ENCODE data around the gene CCND1. TPM values are rescaled to one million over a fixed set of nuclear protein-coding genes. Genes with fewer than 3 reads are reported as not detected.

Gene CCND1
- total RNA-seq, 3 donors from 2014 or later (not counting 1 experiment from before 2014, with no cell fraction given), result 1.4 to 2.3 (median 2.3) TPM

GRCh38 chr11:69666752-69667536 lies 26.0 kb downstream of the CCND1 start:
- no peaks in the 10 kb centered on the region for H3K9me3 Mint-ChIP-seq
- no peak for TF ChIP-seq CTCF (IDR thresholded peaks at IDR 0.05)
- intact Hi-C loops (cut with micrococcal nuclease), result no loop called here
- Histone ChIP-seq H3K9me3 (ENCODE audit: control insufficient read depth, insufficient read depth, low read length) (no peaks in the 10 kb centered on the region), H3K4me1 (ENCODE audit: control insufficient read depth, insufficient read depth, low read length) (no peaks in the 10 kb centered on the region), H3K4me3 (ENCODE audit: low read length) (no peak overlapping the region), H3K36me3 (ENCODE audit: control insufficient read depth, insufficient read depth, low read length) (peaks cover 23% of the 10 kb centered on the region), H3K27ac (ENCODE audit: low read length) (no peak overlapping the region), H3K27me3 (ENCODE audit: control insufficient read depth, insufficient read depth, low read length) (no peaks in the 10 kb centered on the region)
- H3K36me3 Mint-ChIP-seq, result no peaks in the 10 kb centered on the region
- ATAC-seq, result no peak
- no peak overlapping the region for H3K4me3 Mint-ChIP-seq
- H3K27ac Mint-ChIP-seq, result no peak overlapping the region
- no peaks in the 10 kb centered on the region for H3K27me3 Mint-ChIP-seq (ENCODE audit: low read depth in 2 of 2)
- peaks cover 6 to 12% of the 10 kb centered on the region in 2 donors for H3K4me1 Mint-ChIP-seq
- WGBS (ENCODE audit: insufficient coverage), result 96% methylated on average over 31 of the region's 33 CpGs
- DNase-seq, result no peak

DNA sequence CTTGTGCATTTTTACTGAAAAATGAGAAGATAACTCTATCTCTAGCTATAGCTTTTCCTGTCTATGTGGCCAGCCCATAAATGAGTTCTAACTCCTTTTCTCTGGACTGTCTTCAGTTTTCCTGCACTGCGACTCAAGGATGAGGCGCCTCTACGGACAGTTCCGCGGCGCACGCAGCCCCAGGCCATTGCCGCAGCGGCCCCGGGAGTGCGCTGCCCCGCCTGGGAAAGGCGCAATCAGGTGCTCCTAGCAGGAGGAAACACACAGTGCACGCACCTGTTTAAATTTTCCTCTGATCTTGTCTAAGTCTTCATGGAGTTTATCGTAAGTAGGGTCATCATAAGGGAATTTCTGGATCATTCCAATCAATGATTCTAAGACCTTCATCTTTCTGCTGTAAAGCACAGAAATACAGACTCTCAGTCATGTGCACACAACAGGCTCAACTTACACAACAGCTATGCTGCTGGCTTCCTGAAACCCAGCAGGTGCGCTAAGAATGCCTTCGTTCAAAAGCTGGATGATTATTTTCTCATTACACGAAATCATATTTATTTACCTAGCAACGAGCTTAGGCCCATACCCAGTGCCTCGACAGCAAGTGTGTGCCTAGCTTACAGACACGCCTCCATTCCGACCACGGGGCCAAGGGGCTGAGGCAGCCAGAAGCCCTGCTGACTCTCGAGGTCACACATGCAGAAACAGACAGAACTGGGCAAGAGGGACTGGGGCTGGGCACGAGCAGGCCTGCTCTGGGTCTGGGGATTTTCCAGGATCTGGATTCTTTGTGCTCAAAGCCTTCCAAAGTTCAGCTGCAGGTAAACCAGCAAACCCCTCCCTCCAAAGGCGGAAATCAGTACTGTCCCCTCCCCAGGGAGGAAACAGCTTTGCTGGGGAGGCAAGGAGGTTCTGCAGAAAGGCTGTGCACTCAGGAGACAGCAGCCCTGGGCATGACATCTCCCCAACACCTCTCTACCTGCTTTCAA lies 27.0 kb downstream of the CCND1 start:
- no peaks in the 10 kb centered on the region for H3K27me3 Mint-ChIP-seq (ENCODE audit: low read depth in 2 of 2)
- H3K27me3 ChIP-seq (ENCODE audit: control insufficient read depth, insufficient read depth, low read length), result no peaks in the 10 kb centered on the region
- H3K27ac Mint-ChIP-seq, result no peak overlapping the region

DNA sequence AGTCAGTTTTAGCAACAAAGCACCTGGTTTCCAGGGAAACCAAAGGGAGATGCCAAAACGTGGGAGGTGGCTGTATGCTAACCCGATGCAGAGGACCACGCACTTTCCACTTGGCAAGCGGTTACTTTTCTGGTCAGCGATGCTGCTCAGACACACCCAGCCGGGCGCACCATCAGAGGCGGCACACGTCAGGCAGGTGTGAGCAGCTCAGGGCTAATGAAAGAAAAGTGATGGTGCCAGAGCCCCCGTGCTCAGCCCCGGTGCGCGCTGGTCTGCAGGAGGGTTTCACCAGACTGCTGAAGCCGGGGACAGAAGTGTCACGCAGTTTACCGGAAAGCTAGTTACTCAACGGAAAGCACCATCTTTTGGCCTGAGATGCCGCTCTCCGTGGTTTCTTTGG lies 28.5 kb downstream of the CCND1 start:
- Mint-ChIP-seq H3K27ac (no peak overlapping the region), H3K9me3 (no peaks in the 10 kb centered on the region), H3K27me3 (ENCODE audit: low read depth in 2 of 2) (no peaks in the 10 kb centered on the region), H3K36me3 (no peaks in the 10 kb centered on the region), H3K4me3 (no peak overlapping the region), H3K4me1 (peaks cover 23 to 35% of the 10 kb centered on the region in 2 donors)
- intact Hi-C loops (cut with micrococcal nuclease), result no loop called here
- Histone ChIP-seq H3K36me3 (ENCODE audit: control insufficient read depth, insufficient read depth, low read length) (peaks cover 16% of the 10 kb centered on the region), H3K9me3 (ENCODE audit: control insufficient read depth, insufficient read depth, low read length) (no peaks in the 10 kb centered on the region), H3K4me1 (ENCODE audit: control insufficient read depth, insufficient read depth, low read length) (peaks cover 10% of the 10 kb centered on the region), H3K27me3 (ENCODE audit: control insufficient read depth, insufficient read depth, low read length) (no peaks in the 10 kb centered on the region), H3K27ac (ENCODE audit: low read length) (no peak overlapping the region), H3K4me3 (ENCODE audit: low read length) (no peak overlapping the region)
- ATAC-seq, result no peak
- no peak for TF ChIP-seq CTCF (IDR thresholded peaks at IDR 0.05)
- WGBS (ENCODE audit: insufficient coverage), result 93% methylated on average over 19 of the region's 19 CpGs
- no peak for DNase-seq

More for the DNA sequence above, 27.0 kb downstream of the CCND1 start:
- Mint-ChIP-seq H3K36me3 (no peaks in the 10 kb centered on the region), H3K4me1 (peaks cover 7 to 22% of the 10 kb centered on the region in 2 donors), H3K9me3 (no peaks in the 10 kb centered on the region), H3K4me3 (no peak overlapping the region)
- TF ChIP-seq CTCF (IDR thresholded peaks at IDR 0.05), result no peak
- ATAC-seq, result no peak
- H3K27ac ChIP-seq (ENCODE audit: low read length), result no peak overlapping the region
- no peak overlapping the region for H3K4me3 ChIP-seq (ENCODE audit: low read length)
- WGBS (ENCODE audit: insufficient coverage), result 93% methylated on average over 26 of the region's 26 CpGs
- peaks cover 23% of the 10 kb centered on the region for H3K36me3 ChIP-seq (ENCODE audit: control insufficient read depth, insufficient read depth, low read length)
- DNase-seq, result no peak
- no peaks in the 10 kb centered on the region for H3K4me1 ChIP-seq (ENCODE audit: control insufficient read depth, insufficient read depth, low read length)
- no peaks in the 10 kb centered on the region for H3K9me3 ChIP-seq (ENCODE audit: control insufficient read depth, insufficient read depth, low read length)
- intact Hi-C loops (cut with micrococcal nuclease), result no loop called here
